HCT116 (cell line): Measurements from ENCODE around the gene ELK3. TPM values are rescaled to one million over a fixed set of nuclear protein-coding genes. Genes with fewer than 3 reads are reported as not detected.

Source experiments
- ATAC-seq: fragments of 200-7000 bp; cut with Tn5 transposase; 2 replicates; pipeline ENCODE4 v1.9.1; 2020; ENCODE audit warnings: mild to moderate bottlenecking, moderate library complexity
- BruUV-seq: library from RNA; stranded (reverse); fragments of 400-500 nt; replicated peaks from 2 replicates; lab custom pipeline; 2021; lab: Mats Ljungman, UMichigan
- CTCF ChIA-PET: fragments of 300-600 bp; sonication (Branson Sonifier 250); formaldehyde crosslinking; loops from one replicate; lab custom pipeline; 2021; ENCODE audit warnings: antibody characterized with exemption; lab: Charles Lee
- POLR2A ChIA-PET: fragments of 300-600, 350-600 bp; sonication (Branson Sonifier 250); formaldehyde crosslinking; loops from one replicate; lab custom pipeline; 2021; ENCODE audit warnings: antibody characterized with exemption; lab: Charles Lee
- RAD21 ChIA-PET, 2 experiments: fragments of 300-600 bp; sonication (Branson Sonifier 250); formaldehyde crosslinking; loops; one replicate each; lab custom pipeline; 2023; ENCODE audit warnings: low total read pairs in 2 of 2; ENCODE audit not compliant: uncharacterized antibody in 2 of 2, unreplicated experiment in 2 of 2, low non-redundant PET in 1 of 2; lab: Charles Lee
- DNase-seq: peaks from one replicate; pipeline ENCODE4 v3.0.0-alpha.2; 2010; ENCODE audit warnings: low read depth, low spot score
- H2AFZ ChIP-seq: fragments of 200-600 bp; shearing (Covaris generic), sonication (generic); 2 replicates; pipeline ENCODE4 v1.6.1; 2017; ENCODE audit warnings: low read depth, mixed run types, mixed read lengths, antibody characterized with exemption, low read length; ENCODE audit not compliant: poor library complexity, severe bottlenecking
- H3K27ac ChIP-seq: 2 replicates; pipeline ENCODE4 v1.5.1; 2012; ENCODE audit warnings: low read depth, low read length
- H3K27me3 ChIP-seq: fragments of 200-600 bp; sonication (generic); 2 replicates; pipeline ENCODE4 v1.6.1; 2016; ENCODE audit warnings: mixed run types, low read length, mixed read lengths; ENCODE audit not compliant: insufficient read depth
- H3K36me3 ChIP-seq, 2 experiments: fragments of 200-500 bp in 1 of 2; fragments of 200-600 bp in 1 of 2; sonication (Bioruptor generic) in 1 of 2; sonication (generic) in 1 of 2; 2 replicates each; pipeline versions ENCODE4 v1.5.1 to v1.6.1; 2014 to 2016; ENCODE audit warnings: low read length in 2 of 2, inconsistent platforms in 1 of 2, mixed read lengths in 1 of 2, mixed run types in 1 of 2; ENCODE audit not compliant: insufficient read depth in 2 of 2, control insufficient read depth in 1 of 2
- H3K4me1 ChIP-seq, 2 experiments: fragments of 200-600 bp in 1 of 2; sonication (generic) in 1 of 2; 2 replicates each; pipeline versions ENCODE4 v1.5.1 to v1.6.1; 2012 to 2017; ENCODE audit warnings: low read length in 2 of 2, inconsistent platforms in 1 of 2, mild to moderate bottlenecking in 1 of 2, mixed read lengths in 1 of 2, mixed run types in 1 of 2, moderate library complexity in 1 of 2; ENCODE audit not compliant: insufficient read depth in 2 of 2, control insufficient read depth in 1 of 2
- H3K4me2 ChIP-seq: fragments of 200-600 bp; sonication (generic); 2 replicates; pipeline ENCODE4 v1.6.1; 2017; ENCODE audit warnings: mixed run types, low read length, mixed read lengths
- H3K4me3 ChIP-seq, 2 experiments: fragments of 200-600 bp in 1 of 2; sonication (generic) in 1 of 2; replicated peaks in 1 of 2; 2 replicates each; pipeline ENCODE4 v1.5.1; 2011 to 2016; ENCODE audit warnings: low read length in 2 of 2, control low read depth in 1 of 2, low read depth in 1 of 2, mild to moderate bottlenecking in 1 of 2, mixed read lengths in 1 of 2, mixed run types in 1 of 2
- H3K79me2 ChIP-seq: fragments of 200-600 bp; sonication (generic); 2 replicates; pipeline ENCODE4 v1.6.1; 2017; ENCODE audit warnings: mild to moderate bottlenecking, mixed run types, low read length, moderate library complexity, mixed read lengths; ENCODE audit not compliant: insufficient read depth
- H3K9ac ChIP-seq: fragments of 200-600 bp; sonication (generic); 2 replicates; pipeline ENCODE4 v1.6.1; 2016; ENCODE audit warnings: low read length, mixed read lengths
- H3K9me2 ChIP-seq: fragments of 200-600 bp; sonication (generic), shearing (Covaris generic); 2 replicates; pipeline ENCODE4 v1.6.1; 2017; ENCODE audit warnings: mixed run types, mild to moderate bottlenecking, moderate library complexity; ENCODE audit not compliant: insufficient read depth
- H3K9me3 ChIP-seq, 2 experiments: fragments of 200-500 bp in 1 of 2; fragments of 200-600 bp in 1 of 2; sonication (Bioruptor generic) in 1 of 2; sonication (generic) in 1 of 2; 2 replicates each; pipeline ENCODE4 v1.6.1; 2014 to 2017; ENCODE audit warnings: low read length in 2 of 2, mixed read lengths in 2 of 2, inconsistent platforms in 1 of 2, low read depth in 1 of 2, mild to moderate bottlenecking in 1 of 2, mixed run types in 1 of 2, moderate library complexity in 1 of 2; ENCODE audit not compliant: control insufficient read depth in 1 of 2, insufficient read depth in 1 of 2
- H4K20me1 ChIP-seq: fragments of 200-600 bp; sonication (generic), shearing (Covaris generic); 2 replicates; pipeline ENCODE4 v1.6.1; 2017; ENCODE audit warnings: mixed run types, mild to moderate bottlenecking, moderate library complexity; ENCODE audit not compliant: insufficient read depth
- CEBPB ChIP-seq: IDR thresholded peaks from 2 replicates; pipeline ENCODE4 v1.6.1; 2012; ENCODE audit warnings: low read depth
- EGR1 ChIP-seq: IDR thresholded peaks from 2 replicates; pipeline ENCODE4 v1.6.1; 2012; ENCODE audit warnings: low read depth
- EZH2phosphoT487 ChIP-seq: fragments of 200-600 bp; IDR thresholded peaks from 2 replicates; pipeline ENCODE4 v1.6.1; 2018; ENCODE audit warnings: antibody characterized with exemption, borderline replicate concordance
- JUND ChIP-seq: IDR thresholded peaks from 2 replicates; pipeline ENCODE4 v1.6.1; 2012
- MAX ChIP-seq: IDR thresholded peaks from 2 replicates; pipeline ENCODE4 v1.6.1; 2012
- POLR2A ChIP-seq: IDR thresholded peaks from 2 replicates; pipeline ENCODE4 v1.7.0; 2011; ENCODE audit warnings: borderline replicate concordance; ENCODE audit not compliant: insufficient read depth, insufficient read length; ENCODE audit errors: extremely low read depth
- RAD21 ChIP-seq: IDR thresholded peaks from 2 replicates; pipeline ENCODE4 v1.6.1; 2012; ENCODE audit warnings: low read depth, mild to moderate bottlenecking
- SIN3A ChIP-seq: IDR thresholded peaks from 2 replicates; pipeline ENCODE4 v1.6.1; 2012; ENCODE audit warnings: low read depth
- SRF ChIP-seq: IDR thresholded peaks from 2 replicates; pipeline ENCODE4 v1.6.1; 2012; ENCODE audit warnings: low read depth
- YY1 ChIP-seq: IDR thresholded peaks from 2 replicates; pipeline ENCODE4 v1.6.1; 2011; ENCODE audit warnings: low read length, low read depth, moderate library complexity, mild to moderate bottlenecking; ENCODE audit not compliant: insufficient replicate concordance; ENCODE audit errors: extremely low read depth
- ZFX ChIP-seq: fragments of 450-650 bp; IDR thresholded peaks from 2 replicates; pipeline ENCODE4 v1.6.1; 2017
- ZNF274 ChIP-seq: fragments of 200-500 bp; sonication (Bioruptor generic); IDR thresholded peaks from 2 replicates; pipeline ENCODE4 v1.6.1; 2014; ENCODE audit warnings: mild to moderate bottlenecking, low read depth, low read length, inconsistent platforms
- intact Hi-C: fragments of 100-400 bp; cut with micrococcal nuclease; formaldehyde crosslinking; loops from 2 replicates; pipeline ENCODE4 v1.10.0; 2022
- total RNA-seq: library from RNA; stranded (reverse); gene quantifications from one replicate; pipeline ENCODE4 v1.2.1, GENCODE V29; 2021; ENCODE audit not compliant: unreplicated experiment
- TF ChIP-seq, protein P1 (sequence below), 3 experiments: fragments of 200-600 bp in 1 of 3; sonication (generic) in 1 of 3; IDR thresholded peaks in 2 of 3; conservative IDR thresholded peaks in 1 of 3; 2 replicates each; pipeline ENCODE4 v1.5.1; 2012 to 2017; ENCODE audit warnings: low read depth in 2 of 3, low read length in 2 of 3, antibody characterized with exemption in 1 of 3, borderline replicate concordance in 1 of 3, control low read depth in 1 of 3, mild to moderate bottlenecking in 1 of 3, mixed read lengths in 1 of 3, mixed run types in 1 of 3, moderate library complexity in 1 of 3; ENCODE audit not compliant: insufficient read depth in 1 of 3
- TF ChIP-seq, protein P2 (sequence below): IDR thresholded peaks from 2 replicates; pipeline ENCODE4 v1.6.1; 2012; ENCODE audit warnings: low read depth
- TF ChIP-seq, protein P3 (sequence below): IDR thresholded peaks from 2 replicates; pipeline ENCODE4 v1.6.1; 2011; ENCODE audit warnings: mild to moderate bottlenecking, low read length, moderate library complexity; ENCODE audit not compliant: insufficient replicate concordance; ENCODE audit errors: extremely low read depth

Gene ELK3
- total RNA-seq, 1 experiment from 2014 or later: 45.6 TPM

- intact Hi-C loops: no loop called here
- ATAC-seq: no peak
Observed at GRCh38 chr12:96187956-96188355, 6.2 kb upstream of the ELK3 start.

More at GRCh38 chr12:96187956-96188355, 6.2 kb upstream of the ELK3 start:
- no TSS peak for BruUV-seq
- POLR2A ChIA-PET: no interaction called here
- no peaks in the 10 kb centered on the region for H3K9me3 ChIP-seq
- H3K27ac ChIP-seq: no peak overlapping the region
- RAD21 ChIA-PET: no interaction called here
- CTCF ChIA-PET: no interaction called here
- DNase-seq: no peak
- no peak overlapping the region for H3K4me3 ChIP-seq
- no peaks in the 10 kb centered on the region for H3K36me3 ChIP-seq
- H3K9ac ChIP-seq: no peak overlapping the region
- no peaks in the 10 kb centered on the region for H4K20me1 ChIP-seq
- no peaks in the 10 kb centered on the region for H3K9me2 ChIP-seq
- H3K4me2 ChIP-seq: no peak overlapping the region
- H2AFZ ChIP-seq: no peak overlapping the region
- no peaks in the 10 kb centered on the region for H3K79me2 ChIP-seq
- TF ChIP-seq, protein P1, sequence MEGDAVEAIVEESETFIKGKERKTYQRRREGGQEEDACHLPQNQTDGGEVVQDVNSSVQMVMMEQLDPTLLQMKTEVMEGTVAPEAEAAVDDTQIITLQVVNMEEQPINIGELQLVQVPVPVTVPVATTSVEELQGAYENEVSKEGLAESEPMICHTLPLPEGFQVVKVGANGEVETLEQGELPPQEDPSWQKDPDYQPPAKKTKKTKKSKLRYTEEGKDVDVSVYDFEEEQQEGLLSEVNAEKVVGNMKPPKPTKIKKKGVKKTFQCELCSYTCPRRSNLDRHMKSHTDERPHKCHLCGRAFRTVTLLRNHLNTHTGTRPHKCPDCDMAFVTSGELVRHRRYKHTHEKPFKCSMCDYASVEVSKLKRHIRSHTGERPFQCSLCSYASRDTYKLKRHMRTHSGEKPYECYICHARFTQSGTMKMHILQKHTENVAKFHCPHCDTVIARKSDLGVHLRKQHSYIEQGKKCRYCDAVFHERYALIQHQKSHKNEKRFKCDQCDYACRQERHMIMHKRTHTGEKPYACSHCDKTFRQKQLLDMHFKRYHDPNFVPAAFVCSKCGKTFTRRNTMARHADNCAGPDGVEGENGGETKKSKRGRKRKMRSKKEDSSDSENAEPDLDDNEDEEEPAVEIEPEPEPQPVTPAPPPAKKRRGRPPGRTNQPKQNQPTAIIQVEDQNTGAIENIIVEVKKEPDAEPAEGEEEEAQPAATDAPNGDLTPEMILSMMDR (IDR thresholded peaks at IDR 0.05 in 2 of 3, conservative IDR thresholded peaks at IDR 0.05 in 1 of 3; ENCODE audit: borderline replicate concordance in 1 of 3, insufficient read depth in 1 of 3, low read depth in 2 of 3, low read length in 2 of 3): no peak
- TF ChIP-seq EGR1 (no peak), YY1 (no peak), ZNF274 (no peak), MAX (no peak), SRF (no peak), ZFX (no peak), EZH2phosphoT487 (no peak), CEBPB (no peak), POLR2A (no peak), SIN3A (no peak), JUND (no peak), RAD21 (no peak)
- TF ChIP-seq, protein P2, sequence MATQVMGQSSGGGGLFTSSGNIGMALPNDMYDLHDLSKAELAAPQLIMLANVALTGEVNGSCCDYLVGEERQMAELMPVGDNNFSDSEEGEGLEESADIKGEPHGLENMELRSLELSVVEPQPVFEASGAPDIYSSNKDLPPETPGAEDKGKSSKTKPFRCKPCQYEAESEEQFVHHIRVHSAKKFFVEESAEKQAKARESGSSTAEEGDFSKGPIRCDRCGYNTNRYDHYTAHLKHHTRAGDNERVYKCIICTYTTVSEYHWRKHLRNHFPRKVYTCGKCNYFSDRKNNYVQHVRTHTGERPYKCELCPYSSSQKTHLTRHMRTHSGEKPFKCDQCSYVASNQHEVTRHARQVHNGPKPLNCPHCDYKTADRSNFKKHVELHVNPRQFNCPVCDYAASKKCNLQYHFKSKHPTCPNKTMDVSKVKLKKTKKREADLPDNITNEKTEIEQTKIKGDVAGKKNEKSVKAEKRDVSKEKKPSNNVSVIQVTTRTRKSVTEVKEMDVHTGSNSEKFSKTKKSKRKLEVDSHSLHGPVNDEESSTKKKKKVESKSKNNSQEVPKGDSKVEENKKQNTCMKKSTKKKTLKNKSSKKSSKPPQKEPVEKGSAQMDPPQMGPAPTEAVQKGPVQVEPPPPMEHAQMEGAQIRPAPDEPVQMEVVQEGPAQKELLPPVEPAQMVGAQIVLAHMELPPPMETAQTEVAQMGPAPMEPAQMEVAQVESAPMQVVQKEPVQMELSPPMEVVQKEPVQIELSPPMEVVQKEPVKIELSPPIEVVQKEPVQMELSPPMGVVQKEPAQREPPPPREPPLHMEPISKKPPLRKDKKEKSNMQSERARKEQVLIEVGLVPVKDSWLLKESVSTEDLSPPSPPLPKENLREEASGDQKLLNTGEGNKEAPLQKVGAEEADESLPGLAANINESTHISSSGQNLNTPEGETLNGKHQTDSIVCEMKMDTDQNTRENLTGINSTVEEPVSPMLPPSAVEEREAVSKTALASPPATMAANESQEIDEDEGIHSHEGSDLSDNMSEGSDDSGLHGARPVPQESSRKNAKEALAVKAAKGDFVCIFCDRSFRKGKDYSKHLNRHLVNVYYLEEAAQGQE: no peak
- TF ChIP-seq, protein P3, sequence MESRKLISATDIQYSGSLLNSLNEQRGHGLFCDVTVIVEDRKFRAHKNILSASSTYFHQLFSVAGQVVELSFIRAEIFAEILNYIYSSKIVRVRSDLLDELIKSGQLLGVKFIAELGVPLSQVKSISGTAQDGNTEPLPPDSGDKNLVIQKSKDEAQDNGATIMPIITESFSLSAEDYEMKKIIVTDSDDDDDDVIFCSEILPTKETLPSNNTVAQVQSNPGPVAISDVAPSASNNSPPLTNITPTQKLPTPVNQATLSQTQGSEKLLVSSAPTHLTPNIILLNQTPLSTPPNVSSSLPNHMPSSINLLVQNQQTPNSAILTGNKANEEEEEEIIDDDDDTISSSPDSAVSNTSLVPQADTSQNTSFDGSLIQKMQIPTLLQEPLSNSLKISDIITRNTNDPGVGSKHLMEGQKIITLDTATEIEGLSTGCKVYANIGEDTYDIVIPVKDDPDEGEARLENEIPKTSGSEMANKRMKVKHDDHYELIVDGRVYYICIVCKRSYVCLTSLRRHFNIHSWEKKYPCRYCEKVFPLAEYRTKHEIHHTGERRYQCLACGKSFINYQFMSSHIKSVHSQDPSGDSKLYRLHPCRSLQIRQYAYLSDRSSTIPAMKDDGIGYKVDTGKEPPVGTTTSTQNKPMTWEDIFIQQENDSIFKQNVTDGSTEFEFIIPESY: no peak
- H3K27me3 ChIP-seq: no peaks in the 10 kb centered on the region
- no peaks in the 10 kb centered on the region for H3K4me1 ChIP-seq
